HCT116 (cell line): ENCODE data around the gene DLG2.

Source experiments
- CBX3 ChIP-seq: IDR thresholded peaks from 2 replicates; pipeline ENCODE4 v1.6.1; 2012; ENCODE audit warnings: low read depth
- CTCF ChIP-seq, 3 experiments: fragments of 200-600 bp in 1 of 3; sonication (generic) in 1 of 3; IDR thresholded peaks in 2 of 3; conservative IDR thresholded peaks in 1 of 3; 2 replicates each; pipeline ENCODE4 v1.5.1; 2012 to 2017; ENCODE audit warnings: low read depth in 2 of 3, low read length in 2 of 3, antibody characterized with exemption in 1 of 3, borderline replicate concordance in 1 of 3, control low read depth in 1 of 3, mild to moderate bottlenecking in 1 of 3, mixed read lengths in 1 of 3, mixed run types in 1 of 3, moderate library complexity in 1 of 3; ENCODE audit not compliant: insufficient read depth in 1 of 3
- FOSL1 ChIP-seq: IDR thresholded peaks from 2 replicates; pipeline ENCODE4 v1.6.1; 2012; ENCODE audit warnings: low read depth
- MAX ChIP-seq: IDR thresholded peaks from 2 replicates; pipeline ENCODE4 v1.6.1; 2012
- POLR2A ChIP-seq: IDR thresholded peaks from 2 replicates; pipeline ENCODE4 v1.7.0; 2011; ENCODE audit warnings: borderline replicate concordance; ENCODE audit not compliant: insufficient read depth, insufficient read length; ENCODE audit errors: extremely low read depth
- RAD21 ChIP-seq: IDR thresholded peaks from 2 replicates; pipeline ENCODE4 v1.6.1; 2012; ENCODE audit warnings: low read depth, mild to moderate bottlenecking
- REST ChIP-seq: IDR thresholded peaks from 2 replicates; pipeline ENCODE4 v1.6.1; 2012; ENCODE audit warnings: low read depth
- SIN3A ChIP-seq: IDR thresholded peaks from 2 replicates; pipeline ENCODE4 v1.6.1; 2012; ENCODE audit warnings: low read depth
- TCF7L2 ChIP-seq: IDR thresholded peaks from 2 replicates; pipeline ENCODE4 v1.7.0; 2011; ENCODE audit warnings: borderline replicate concordance, inconsistent platforms; ENCODE audit not compliant: insufficient read depth, insufficient read length; ENCODE audit errors: extremely low read depth
- YY1 ChIP-seq: IDR thresholded peaks from 2 replicates; pipeline ENCODE4 v1.6.1; 2011; ENCODE audit warnings: low read length, low read depth, moderate library complexity, mild to moderate bottlenecking; ENCODE audit not compliant: insufficient replicate concordance; ENCODE audit errors: extremely low read depth

GRCh38 chr11:85355921-85356320 lies 271.2 kb downstream of the DLG2 start:
- TF ChIP-seq POLR2A, result no peak
- TF ChIP-seq CTCF (IDR thresholded peaks at IDR 0.05 in 2 of 3, conservative IDR thresholded peaks at IDR 0.05 in 1 of 3; ENCODE audit: borderline replicate concordance in 1 of 3, insufficient read depth in 1 of 3, low read depth in 2 of 3, low read length in 2 of 3), result no peak
- no peak for TF ChIP-seq REST
- TF ChIP-seq YY1, result no peak
- no peak for TF ChIP-seq TCF7L2
- TF ChIP-seq SIN3A, result no peak
- no peak for TF ChIP-seq RAD21
- no peak for TF ChIP-seq FOSL1
- TF ChIP-seq CBX3, result no peak
- no peak for TF ChIP-seq MAX
